ENCODE results near the gene DUSP16.

Gene DUSP16

GRCh38 chr12:12534975-12535374 lies 27.7 kb downstream of the DUSP16 start:
- no peak overlapping the region for H3K4me3 ChIP-seq (ENCODE audit: low read depth, low read length)
- TF ChIP-seq CTCF (IDR thresholded peaks at IDR 0.05; ENCODE audit: low read depth, low read length), result no peak

GRCh38 chr12:12534166-12534866 lies 28.3 kb downstream of the DUSP16 start:
- TF ChIP-seq CTCF (IDR thresholded peaks at IDR 0.05; ENCODE audit: low read depth, low read length), result no peak

GRCh38 chr12:12533238-12533829 lies 29.3 kb downstream of the DUSP16 start:
- no peak overlapping the region for H3K4me3 ChIP-seq (ENCODE audit: low read depth, low read length)
- no peak for TF ChIP-seq CTCF (IDR thresholded peaks at IDR 0.05; ENCODE audit: low read depth, low read length)

More at GRCh38 chr12:12534166-12534866, 28.3 kb downstream of the DUSP16 start:
- no peak overlapping the region for H3K4me3 ChIP-seq (ENCODE audit: low read depth, low read length)

- no peak for TF ChIP-seq CTCF (IDR thresholded peaks at IDR 0.05; ENCODE audit: low read depth, low read length)
- no peak overlapping the region for H3K4me3 ChIP-seq (ENCODE audit: low read depth, low read length)
Observed at GRCh38 chr12:12531194-12531593, 31.5 kb downstream of the DUSP16 start.

- TF ChIP-seq CTCF (IDR thresholded peaks at IDR 0.05; ENCODE audit: low read depth, low read length), result no peak
- H3K4me3 ChIP-seq (ENCODE audit: low read depth, low read length), result no peak overlapping the region
Observed at GRCh38 chr12:12529783-12530421, 32.8 kb downstream of the DUSP16 start.

GRCh38 chr12:12528361-12529270 lies 34.0 kb downstream of the DUSP16 start:
- no peak overlapping the region for H3K4me3 ChIP-seq (ENCODE audit: low read depth, low read length)
- TF ChIP-seq CTCF (IDR thresholded peaks at IDR 0.05; ENCODE audit: low read depth, low read length), result no peak
